Endothelial cell (in vitro differentiated cells): ENCODE measurements around the gene PLXDC1. TPM values are rescaled to one million over a fixed set of nuclear protein-coding genes. Genes with fewer than 3 reads are reported as not detected.
A peak's percentile ranks its signal among the peaks of the same experiment; 100 is the strongest.

Experiments used
- DNase-seq: peaks from one replicate; pipeline ENCODE4 v3.0.0; 2021; ENCODE audit warnings: low spot score
- H3K27ac Mint-ChIP-seq: one replicate; pipeline ENCODE4 v1.8.0; 2021; ENCODE audit warnings: mixed read lengths, inconsistent platforms; ENCODE audit not compliant: unreplicated experiment
- H3K27me3 Mint-ChIP-seq: one replicate; pipeline ENCODE4 v1.8.0; 2021; ENCODE audit warnings: mild to moderate bottlenecking, moderate library complexity, mixed read lengths, inconsistent platforms; ENCODE audit not compliant: unreplicated experiment
- H3K36me3 Mint-ChIP-seq: one replicate; pipeline ENCODE4 v1.8.0; 2021; ENCODE audit warnings: mild to moderate bottlenecking, low read depth, mixed read lengths, inconsistent platforms; ENCODE audit not compliant: unreplicated experiment
- H3K4me1 Mint-ChIP-seq: one replicate; pipeline ENCODE4 v1.8.0; 2021; ENCODE audit warnings: mild to moderate bottlenecking, mixed read lengths, inconsistent platforms; ENCODE audit not compliant: unreplicated experiment
- H3K4me3 Mint-ChIP-seq: one replicate; pipeline ENCODE4 v1.8.0; 2021; ENCODE audit warnings: mild to moderate bottlenecking, mixed read lengths, inconsistent platforms; ENCODE audit not compliant: unreplicated experiment
- H3K9me3 Mint-ChIP-seq: one replicate; pipeline ENCODE4 v1.8.0; 2021; ENCODE audit warnings: mixed read lengths, inconsistent platforms; ENCODE audit not compliant: unreplicated experiment
- CTCF ChIP-seq: fragments of 200-600 bp; sonication (generic); IDR thresholded peaks from one replicate; pipeline ENCODE4 v1.5.0; 2021; ENCODE audit warnings: antibody characterized with exemption; ENCODE audit not compliant: unreplicated experiment
- total RNA-seq: library from RNA; stranded (reverse); fragmentation: NEBNext Ultra II Directional; extraction: Animal tissue kit (Norgen Biotek cat#: 25700); gene quantifications from one replicate; pipeline ENCODE4 v1.2.1, GENCODE V29; 2021; ENCODE audit not compliant: unreplicated experiment

Gene PLXDC1
- total RNA-seq, 1 donor from 2014 or later, result 3.7 TPM

GRCh38 chr17:39151943-39152818 is 744 bp upstream of the PLXDC1 start:
- Mint-ChIP-seq H3K9me3 (no peaks in the 10 kb centered on the region), H3K4me1 (peaks cover 23% of the 10 kb centered on the region), H3K36me3 (peaks cover 18% of the 10 kb centered on the region), H3K27me3 (peaks cover 28% of the 10 kb centered on the region), H3K27ac (peak overlapping the region; percentile 91), H3K4me3 (peak overlapping the region; percentile 100)
- no peak for TF ChIP-seq CTCF
- DNase-seq, result peak; percentile 35

GRCh38 chr17:39150795-39151149 is 665 bp downstream of the PLXDC1 start:
- no peak for DNase-seq
- TF ChIP-seq CTCF, result no peak
- Mint-ChIP-seq H3K4me1 (peaks cover 23% of the 10 kb centered on the region), H3K27me3 (peaks cover 28% of the 10 kb centered on the region), H3K27ac (no peak overlapping the region), H3K9me3 (no peaks in the 10 kb centered on the region), H3K36me3 (peaks cover 18% of the 10 kb centered on the region), H3K4me3 (peak overlapping the region; percentile 79)

- Mint-ChIP-seq H3K36me3 (peaks cover 21% of the 10 kb centered on the region), H3K4me1 (peaks cover 23% of the 10 kb centered on the region), H3K27ac (no peak overlapping the region), H3K27me3 (peaks cover 31% of the 10 kb centered on the region), H3K9me3 (no peaks in the 10 kb centered on the region), H3K4me3 (peak overlapping the region; percentile 2)
- DNase-seq, result no peak
- TF ChIP-seq CTCF, result no peak
Measured at GRCh38 chr17:39150104-39150634, 1.3 kb downstream of the PLXDC1 start.

GRCh38 chr17:39147221-39148185 is 3.9 kb downstream of the PLXDC1 start:
- peaks cover 13% of the 10 kb centered on the region for H3K4me1 Mint-ChIP-seq
- H3K4me3 Mint-ChIP-seq, result no peak overlapping the region
- DNase-seq, result no peak
- TF ChIP-seq CTCF, result no peak
- H3K27ac Mint-ChIP-seq, result no peak overlapping the region
- H3K36me3 Mint-ChIP-seq, result peaks cover 3% of the 10 kb centered on the region
- no peaks in the 10 kb centered on the region for H3K9me3 Mint-ChIP-seq
- H3K27me3 Mint-ChIP-seq, result peaks cover 11% of the 10 kb centered on the region
